GM10847 (cell line): ENCODE results near the gene SNTG2.

ENCODE experiments used
- POLR2A ChIP-seq: IDR thresholded peaks from 2 replicates; pipeline ENCODE4 v1.6.1; 2011; ENCODE audit not compliant: insufficient read length; ENCODE audit errors: extremely low read depth

The SNTG2 gene

DNA sequence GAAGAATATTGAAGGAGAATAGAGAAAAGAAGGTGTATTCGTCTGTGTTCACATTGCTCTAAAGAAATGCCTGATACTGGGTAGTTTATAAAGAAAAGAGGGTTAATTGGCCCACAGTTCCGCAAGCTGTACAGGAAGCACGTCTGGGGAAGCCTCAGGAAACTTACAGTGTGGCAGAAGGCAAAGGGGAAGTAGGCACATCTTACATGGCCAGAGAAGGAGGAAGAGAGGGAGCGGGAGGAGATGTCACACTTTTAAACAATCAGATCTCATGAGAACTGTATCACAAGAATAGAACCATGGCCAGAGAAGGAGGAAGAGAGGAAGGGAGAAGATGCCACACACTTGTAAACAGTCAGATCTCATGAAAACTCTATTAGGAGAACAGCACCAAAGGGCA is 303.0 kb downstream of the SNTG2 start:
- no peak for TF ChIP-seq POLR2A

DNA sequence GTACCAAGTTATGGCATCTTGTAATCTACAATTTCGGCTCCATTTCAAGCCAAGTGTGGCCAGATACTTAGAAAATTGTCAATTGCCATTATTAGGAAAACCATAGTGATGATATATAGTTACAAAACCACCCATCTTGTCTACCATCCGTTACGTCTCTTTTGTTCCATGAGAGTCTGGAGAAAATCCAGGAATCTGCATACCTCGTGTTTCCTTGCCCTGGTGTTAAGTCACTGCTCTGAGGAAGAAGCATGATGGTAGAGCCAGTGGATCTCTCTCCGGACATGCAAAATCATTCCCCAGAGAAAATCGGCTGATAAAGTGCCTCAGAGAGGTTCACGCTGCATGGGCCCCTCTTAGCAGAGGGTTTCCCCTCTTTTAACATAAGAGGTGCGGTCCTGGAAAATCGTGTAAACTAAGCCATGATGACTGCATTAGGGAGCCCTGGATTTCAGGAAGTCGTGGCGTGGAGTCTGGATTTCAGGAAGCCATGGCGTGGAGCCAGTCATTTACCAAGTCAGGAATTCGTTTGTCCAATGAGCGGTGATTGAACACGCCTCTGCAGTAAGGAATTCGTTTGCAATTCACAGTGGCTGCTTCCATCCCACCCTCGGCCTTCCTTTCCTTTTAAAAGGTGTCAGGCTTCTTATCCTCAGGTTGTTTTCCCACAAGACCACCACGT is 304.2 kb downstream of the SNTG2 start:
- no peak for TF ChIP-seq POLR2A

DNA sequence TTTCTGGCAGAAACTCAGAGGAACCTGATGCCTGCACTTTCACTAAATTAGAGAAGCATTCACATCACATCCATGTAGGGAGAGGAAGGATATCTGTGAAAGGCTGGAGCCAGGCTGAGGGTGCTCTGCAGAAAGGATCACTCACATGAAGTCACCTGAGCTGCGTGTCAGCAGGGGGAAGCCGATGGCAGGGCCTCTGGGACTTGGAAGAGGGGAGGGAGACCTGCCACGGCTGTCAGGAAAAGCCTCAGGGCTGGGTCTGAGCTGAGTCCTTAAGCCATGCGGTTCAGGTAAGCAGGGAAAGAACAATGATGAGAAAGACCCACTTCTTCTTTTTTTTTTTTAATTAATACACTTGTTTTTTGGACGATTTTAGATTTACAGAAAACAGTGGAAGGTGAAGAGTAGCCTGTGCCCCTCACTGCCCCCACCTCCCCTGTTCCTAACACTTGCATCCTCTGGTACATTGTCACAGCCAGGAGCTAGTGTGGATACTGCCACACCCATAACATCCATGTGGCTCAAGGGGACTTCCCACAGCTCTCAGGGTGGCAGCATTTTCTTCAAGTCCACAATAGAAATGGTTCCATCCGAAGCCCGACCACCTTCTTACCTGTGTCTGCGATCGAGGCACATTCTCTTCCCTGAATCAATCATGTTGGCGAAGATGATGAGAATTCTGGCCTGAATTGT is 306.1 kb downstream of the SNTG2 start:
- no peak for TF ChIP-seq POLR2A

DNA sequence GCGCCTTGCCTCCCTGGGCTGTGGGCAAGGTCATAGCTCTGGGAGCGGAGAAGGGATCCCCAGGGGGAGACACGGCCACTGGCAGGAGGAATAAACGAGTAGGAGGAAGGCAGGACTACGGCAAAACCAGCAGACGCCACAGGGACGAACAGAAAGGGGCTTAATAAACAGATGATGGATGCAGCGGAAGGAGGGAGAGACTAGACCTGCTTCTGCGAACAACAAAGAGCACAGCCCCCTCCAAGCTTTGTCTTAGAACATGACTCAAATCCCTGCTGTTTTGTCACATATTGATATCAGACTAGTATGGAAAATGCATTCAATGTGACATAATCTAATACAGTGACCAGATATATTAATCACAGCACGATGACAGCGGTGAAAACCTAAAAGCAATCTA is 306.7 kb downstream of the SNTG2 start:
- no peak for TF ChIP-seq POLR2A

DNA sequence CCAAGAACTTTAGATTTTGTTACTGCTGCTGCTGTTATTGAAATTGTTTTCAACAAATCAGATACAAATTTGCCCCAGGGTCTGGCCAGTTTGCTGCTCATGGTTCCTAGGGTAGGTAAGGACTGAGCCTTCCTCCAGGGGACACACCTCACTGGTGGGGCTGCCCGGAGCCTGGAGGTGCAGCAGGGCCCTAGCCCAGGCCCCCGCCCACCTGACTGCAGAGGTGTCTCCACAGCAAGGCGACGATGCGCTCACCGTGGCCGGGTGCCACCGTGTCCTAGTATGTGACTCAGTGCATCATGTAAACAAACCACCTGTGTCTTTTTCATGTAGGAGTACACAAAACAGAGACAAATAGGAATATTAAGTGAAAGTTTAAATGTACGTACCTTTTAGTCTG is 309.1 kb downstream of the SNTG2 start:
- TF ChIP-seq POLR2A = no peak

DNA sequence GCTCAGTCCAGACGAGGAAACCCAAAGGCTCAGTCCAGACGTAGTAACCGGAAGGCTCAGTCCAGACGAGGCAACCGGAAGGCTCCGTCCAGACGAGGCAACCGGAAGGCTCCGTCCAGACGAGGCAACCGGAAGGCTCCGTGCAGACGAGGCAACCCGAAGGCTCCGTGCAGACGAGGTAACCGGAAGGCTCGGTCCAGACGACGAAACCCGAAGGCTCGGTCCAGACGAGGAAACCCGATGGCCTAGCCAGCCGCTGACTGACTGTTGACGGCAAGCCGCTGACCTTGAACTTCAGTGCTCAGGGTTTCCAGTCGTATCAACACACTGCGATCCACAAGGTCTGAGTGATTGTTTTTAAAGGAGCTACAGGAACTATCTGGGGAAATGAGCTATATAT is 312.0 kb downstream of the SNTG2 start:
- no peak for TF ChIP-seq POLR2A

DNA sequence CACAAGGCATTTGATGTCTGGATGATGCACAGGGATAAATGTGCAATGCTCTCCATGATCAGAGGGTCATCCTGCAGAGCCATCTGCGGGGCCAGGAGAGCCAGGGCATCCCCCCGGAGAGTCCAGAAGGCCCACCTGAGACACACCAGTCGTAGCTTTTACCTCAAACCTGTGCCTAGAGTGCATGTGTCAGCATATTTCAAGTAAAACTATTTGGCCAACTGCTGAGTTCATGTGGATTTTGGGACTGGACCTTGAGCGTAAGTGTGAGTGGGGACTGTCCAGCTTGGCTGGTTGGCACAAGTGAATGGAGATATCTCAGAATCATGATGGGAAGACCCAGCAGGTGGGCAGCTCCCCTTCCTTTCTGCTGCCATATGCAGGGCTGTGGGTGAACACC is 314.8 kb downstream of the SNTG2 start:
- TF ChIP-seq POLR2A = no peak

DNA sequence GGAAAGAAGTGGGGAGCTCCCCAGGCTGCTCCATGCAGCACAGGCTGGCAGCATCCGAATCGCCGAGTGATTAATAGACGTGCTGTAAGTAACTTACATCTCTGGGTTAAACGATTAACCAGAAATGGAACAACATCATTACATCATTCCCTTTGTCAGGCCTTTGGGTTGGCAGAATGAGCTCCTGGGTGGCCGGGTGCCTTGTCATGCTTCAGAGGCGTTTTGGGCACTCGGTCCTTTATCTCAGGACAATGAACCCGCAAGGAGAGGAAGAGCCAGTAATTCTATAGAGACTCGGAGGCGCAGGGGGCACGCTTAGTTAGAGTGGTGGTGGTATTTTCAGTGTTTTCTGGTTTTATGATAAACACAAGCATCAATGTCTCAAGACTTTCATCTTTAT is 315.7 kb downstream of the SNTG2 start:
- TF ChIP-seq POLR2A = no peak

DNA sequence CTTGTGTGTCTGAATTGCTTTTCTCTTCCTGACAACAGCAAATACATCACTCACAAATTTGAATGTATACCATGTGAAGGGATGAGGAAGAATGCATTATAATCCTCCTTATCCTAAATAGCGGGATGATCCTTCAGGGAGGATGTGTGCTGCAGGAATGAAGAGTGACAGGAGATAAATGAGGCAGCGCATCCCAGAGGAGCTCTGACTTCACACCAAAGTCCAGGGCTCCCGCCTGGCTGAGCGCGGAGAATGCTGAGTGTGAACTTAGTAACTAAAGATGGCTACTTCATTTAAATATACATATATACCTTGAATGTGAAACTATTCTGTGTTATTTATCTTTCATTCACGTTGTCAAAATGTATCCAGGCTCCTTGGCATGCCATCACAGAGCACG is 317.4 kb downstream of the SNTG2 start:
- TF ChIP-seq POLR2A = no peak

DNA sequence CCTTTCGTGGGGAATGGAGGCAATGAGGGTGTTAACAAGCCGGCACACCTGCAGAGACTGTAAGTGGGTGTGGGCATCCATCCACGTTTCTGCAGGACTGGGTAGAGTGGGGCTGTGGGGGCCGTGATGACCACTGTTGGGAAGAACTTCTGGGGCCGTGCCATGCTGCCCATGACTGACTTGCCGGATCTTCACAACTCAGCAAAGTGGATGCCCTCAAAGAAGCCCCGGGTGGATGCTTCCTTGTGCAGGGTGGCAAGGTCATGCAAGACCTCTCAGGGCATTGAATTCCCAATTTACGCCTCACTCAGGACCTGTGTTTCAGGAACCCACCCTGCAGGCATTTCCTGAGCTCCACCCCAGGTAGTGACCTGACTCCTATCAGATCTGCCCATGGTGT is 319.2 kb downstream of the SNTG2 start:
- no peak for TF ChIP-seq POLR2A

DNA sequence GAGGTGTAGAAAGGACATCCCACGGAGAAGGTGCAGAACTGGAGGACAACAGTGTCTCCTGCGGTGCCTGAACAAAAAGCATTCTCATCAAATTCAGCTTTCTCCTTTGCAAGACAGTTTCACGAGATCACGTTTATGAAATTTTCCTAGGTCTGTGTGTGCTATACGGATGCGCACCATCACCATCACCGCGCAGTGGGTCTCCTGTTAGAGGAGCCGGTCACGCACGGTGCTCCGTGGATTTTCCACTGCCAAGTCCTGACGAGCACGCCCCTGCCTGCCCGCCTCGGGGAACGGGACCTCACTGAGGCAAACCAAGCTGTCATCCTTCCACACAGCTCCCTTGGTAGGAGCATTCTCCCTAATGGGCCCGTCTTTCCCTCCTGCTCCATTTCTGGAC is 322.2 kb downstream of the SNTG2 start:
- TF ChIP-seq POLR2A = no peak

DNA sequence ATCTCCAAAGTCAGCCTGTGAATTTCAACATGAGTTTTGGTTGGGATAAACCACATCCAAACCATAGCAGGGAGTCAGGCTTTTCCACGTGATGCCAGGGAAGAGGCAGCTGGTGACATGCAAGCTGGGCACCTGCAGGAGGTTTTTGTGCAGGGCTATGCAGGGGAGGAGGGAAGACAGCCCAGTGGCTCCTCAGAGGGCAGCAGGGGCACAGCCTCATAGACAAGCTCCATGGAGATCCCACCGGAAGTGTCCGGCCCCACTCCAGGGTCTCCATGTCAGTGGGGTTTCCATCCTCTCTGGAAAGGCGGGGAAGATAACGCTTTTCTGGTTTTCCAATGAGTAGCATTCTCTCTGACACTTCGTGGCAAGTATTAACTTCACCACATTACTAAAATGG is 327.0 kb downstream of the SNTG2 start:
- TF ChIP-seq POLR2A = no peak

DNA sequence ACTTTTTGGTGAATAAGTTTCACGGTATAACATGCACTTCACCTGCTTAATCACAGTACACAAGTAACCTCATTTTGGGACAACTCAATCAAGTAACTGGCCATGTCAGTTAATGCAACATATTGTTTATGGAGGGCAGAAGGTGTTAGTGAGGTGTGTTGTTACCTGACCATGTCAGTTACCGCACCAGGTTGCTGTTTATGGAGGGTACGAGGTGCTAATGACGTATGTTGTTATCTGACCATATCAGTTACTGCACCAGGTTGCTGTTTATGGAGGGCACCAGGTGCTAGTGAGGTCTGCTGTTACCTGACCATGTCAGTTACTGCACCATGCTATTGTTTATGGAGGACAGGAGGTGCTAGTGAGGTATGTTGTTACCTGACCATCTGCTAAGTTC is 327.5 kb downstream of the SNTG2 start:
- TF ChIP-seq POLR2A = no peak

DNA sequence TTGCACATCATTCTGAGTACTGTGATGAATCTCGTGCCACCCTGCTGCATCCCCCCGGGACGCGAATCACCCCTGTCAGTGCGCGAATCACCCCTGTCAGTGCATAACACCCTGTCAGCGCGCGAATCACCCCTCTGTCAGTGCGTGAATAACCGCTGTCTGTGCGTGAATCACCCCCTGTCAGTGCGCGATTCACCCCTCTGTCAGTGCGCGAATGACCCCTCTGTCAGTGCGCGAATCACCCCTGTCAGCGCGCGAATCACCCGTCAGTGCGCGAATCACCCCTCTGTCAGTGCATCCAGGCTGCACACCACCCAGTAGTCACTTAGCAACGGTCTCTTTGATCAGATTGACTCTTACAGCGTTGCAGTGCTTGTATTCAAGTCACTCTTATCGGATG is 328.2 kb downstream of the SNTG2 start:
- no peak for TF ChIP-seq POLR2A

DNA sequence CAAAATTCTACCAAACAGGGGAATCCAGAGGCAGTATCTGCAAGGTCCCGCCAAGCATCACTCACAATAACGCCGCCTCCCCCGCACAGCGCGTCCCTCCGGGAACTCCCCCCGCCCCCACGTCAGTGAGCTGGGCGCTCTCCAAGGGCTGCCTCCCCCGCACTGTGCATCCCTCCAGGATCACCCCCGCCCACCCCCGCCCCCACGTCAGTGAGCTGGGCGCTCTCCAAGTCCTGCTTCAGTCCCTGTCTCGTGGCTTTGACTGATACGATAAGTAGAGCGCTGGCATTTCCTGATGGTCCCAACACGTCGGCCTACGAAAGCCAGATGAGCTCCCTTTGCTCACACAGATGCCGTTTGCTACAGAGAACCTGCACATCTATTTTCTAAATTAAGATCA is 331.9 kb downstream of the SNTG2 start:
- TF ChIP-seq POLR2A = no peak

DNA sequence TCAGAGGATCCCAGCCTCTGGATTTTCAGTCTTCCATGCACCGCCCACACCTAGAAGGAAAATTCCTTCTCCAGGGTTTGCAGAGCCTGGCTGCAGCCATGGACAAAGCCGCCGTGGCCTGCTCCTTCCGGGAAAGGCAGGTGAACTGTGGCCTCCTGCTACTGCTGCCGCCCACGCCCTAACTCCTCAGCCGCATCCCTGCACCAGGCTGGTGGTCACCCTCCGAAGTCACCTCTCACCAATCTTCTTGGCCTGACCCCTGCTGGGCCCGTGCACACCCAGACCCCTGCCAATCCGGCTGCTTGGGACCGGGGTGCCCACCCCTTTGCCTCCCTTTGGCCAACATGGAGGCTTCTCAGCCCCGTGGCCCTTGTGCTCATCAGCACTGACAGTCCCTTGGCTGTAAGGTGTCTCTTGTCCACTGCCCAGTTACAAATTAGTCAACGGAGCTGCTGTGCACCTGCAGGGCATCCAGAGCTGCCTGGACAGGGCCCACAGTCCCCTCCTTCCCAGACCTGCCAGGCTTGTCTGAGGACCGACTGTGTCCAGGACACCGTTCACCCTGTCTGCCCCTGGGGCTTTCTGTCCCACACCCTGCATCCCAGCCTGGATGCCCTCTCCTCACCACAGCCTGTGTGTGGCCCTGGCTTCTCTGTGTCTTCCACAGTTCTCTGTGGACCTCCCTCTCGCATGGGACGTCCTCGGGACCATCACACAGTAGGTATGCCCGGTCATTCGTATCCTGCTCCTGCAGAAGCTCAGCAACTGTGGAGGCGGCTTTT is 332.6 kb downstream of the SNTG2 start:
- TF ChIP-seq POLR2A = no peak
